MV-4-11 (cell line): Measurements from ENCODE around the gene INSC.

ENCODE experiments used
- DNase-seq: peaks from one replicate; lab custom pipeline; 2025; lab: John Stamatoyannopoulos, UW

INSC gene

GRCh38 chr11:15108592-15109130 is 6.1 kb upstream of the INSC start:
- DNase-seq: no peak

- no peak for DNase-seq
Measured at GRCh38 chr11:15109602-15110001, 5.1 kb upstream of the INSC start.

- no peak for DNase-seq
Measured at GRCh38 chr11:15111215-15111614, 3.5 kb upstream of the INSC start.

- DNase-seq: no peak
Measured at GRCh38 chr11:15112131-15112541, 2.6 kb upstream of the INSC start.

GRCh38 chr11:15113381-15113780 is 1.3 kb upstream of the INSC start:
- DNase-seq: peak; percentile 98

- no peak for DNase-seq
Measured at GRCh38 chr11:15115686-15116085, 963 bp downstream of the INSC start.

GRCh38 chr11:15117751-15118150 is 3.0 kb downstream of the INSC start:
- no peak for DNase-seq

- DNase-seq: no peak
Measured at GRCh38 chr11:15118431-15118830, 3.7 kb downstream of the INSC start.

- no peak for DNase-seq
Measured at GRCh38 chr11:15119352-15119751, 4.6 kb downstream of the INSC start.

- no peak for DNase-seq
Measured at GRCh38 chr11:15119826-15120225, 5.1 kb downstream of the INSC start.

- no peak for DNase-seq
Measured at GRCh38 chr11:15123849-15124248, 9.1 kb downstream of the INSC start.

GRCh38 chr11:15124528-15124927 is 9.8 kb downstream of the INSC start:
- no peak for DNase-seq

- no peak for DNase-seq
Measured at GRCh38 chr11:15127341-15127740, 12.6 kb downstream of the INSC start.

- DNase-seq: no peak
Measured at GRCh38 chr11:15128621-15129020, 13.9 kb downstream of the INSC start.

GRCh38 chr11:15136166-15136565 is 21.4 kb downstream of the INSC start:
- DNase-seq: no peak

GRCh38 chr11:15139096-15139770 is 24.5 kb downstream of the INSC start:
- no peak for DNase-seq

GRCh38 chr11:15139958-15140659 is 25.4 kb downstream of the INSC start:
- no peak for DNase-seq

GRCh38 chr11:15141381-15141780 is 26.7 kb downstream of the INSC start:
- DNase-seq: no peak

- no peak for DNase-seq
Measured at GRCh38 chr11:15142838-15143237, 28.1 kb downstream of the INSC start.

GRCh38 chr11:15143855-15144254 is 29.1 kb downstream of the INSC start:
- DNase-seq: no peak

- no peak for DNase-seq
Measured at GRCh38 chr11:15144347-15144746, 29.6 kb downstream of the INSC start.

- DNase-seq: no peak
Measured at GRCh38 chr11:15145151-15145550, 30.4 kb downstream of the INSC start.

GRCh38 chr11:15145615-15146014 is 30.9 kb downstream of the INSC start:
- DNase-seq: peak; percentile 79
